K562 (cell line): ENCODE results near the gene KIF3A. TPM values are rescaled to one million over a fixed set of nuclear protein-coding genes. Genes with fewer than 3 reads are reported as not detected.

Experiments used
- CHCHD3 ChIP-seq: fragments of 250-450 bp; sonication (Bioruptor Pico); IDR thresholded peaks from 2 replicates; pipeline ENCODE4 v2.1.2; 2022; ENCODE audit warnings: mild to moderate bottlenecking
- CXXC5 ChIP-seq: fragments of 250-450 bp; sonication (Bioruptor Pico); IDR thresholded peaks from 2 replicates; pipeline ENCODE4 v1.8.0; 2022; ENCODE audit warnings: inconsistent platforms, mild to moderate bottlenecking, moderate library complexity
- DACH1 ChIP-seq: fragments of 450-650 bp; IDR thresholded peaks from 2 replicates; pipeline ENCODE4 v1.6.1; 2018; ENCODE audit not compliant: partially characterized antibody
- E4F1 ChIP-seq: fragments of 250-450 bp; sonication (Bioruptor Pico); IDR thresholded peaks from 2 replicates; pipeline ENCODE4 v1.5.0; 2021; ENCODE audit warnings: mild to moderate bottlenecking, borderline replicate concordance
- FOXJ2 ChIP-seq: fragments of 200-800 bp; sonication (Bioruptor generic); IDR thresholded peaks from 2 replicates; pipeline ENCODE4 v1.6.1; 2016; ENCODE audit warnings: missing genetic modification characterization, missing compliant biosample characterization
- HDAC1 ChIP-seq, 2 experiments: fragments of 450-650 bp; IDR thresholded peaks; 2 replicates each; pipeline ENCODE4 v1.6.1; 2016 to 2017; ENCODE audit warnings: inconsistent platforms in 1 of 2, mild to moderate bottlenecking in 1 of 2, moderate library complexity in 1 of 2
- HLTF ChIP-seq: fragments of 450-650 bp; IDR thresholded peaks from 2 replicates; pipeline ENCODE4 v1.6.1; 2016
- NCOA6 ChIP-seq: fragments of 450-650 bp; IDR thresholded peaks from 2 replicates; pipeline ENCODE4 v1.6.1; 2017; ENCODE audit warnings: mild to moderate bottlenecking
- NFYB ChIP-seq: IDR thresholded peaks from 2 replicates; pipeline ENCODE4 v1.6.1; 2011; ENCODE audit warnings: mild to moderate bottlenecking, moderate library complexity; ENCODE audit not compliant: insufficient read length; ENCODE audit errors: extremely low read depth
- POLR3G ChIP-seq: IDR thresholded peaks from 2 replicates; pipeline ENCODE4 v1.6.1; 2011; ENCODE audit not compliant: insufficient read length, insufficient replicate concordance; ENCODE audit errors: extremely low read depth
- PREB ChIP-seq: sonication (generic); formaldehyde crosslinking; IDR thresholded peaks from 2 replicates; pipeline ENCODE4 v1.8.1; 2023; ENCODE audit warnings: mild to moderate bottlenecking, missing genetic modification reagents
- RBM39 ChIP-seq: fragments of 200-400 bp; formaldehyde crosslinking; optimal IDR thresholded peaks from 2 replicates; pipeline ENCODE3; 2018; ENCODE audit warnings: low read depth, low read length
- TGIF2 ChIP-seq: sonication (generic); formaldehyde crosslinking; IDR thresholded peaks from 2 replicates; pipeline ENCODE4 v1.8.1; 2022; ENCODE audit warnings: mild to moderate bottlenecking, missing genetic modification reagents, moderate library complexity
- ZKSCAN3 ChIP-seq: fragments of 250-450 bp; sonication (Bioruptor Pico); IDR thresholded peaks from 2 replicates; pipeline ENCODE4 v1.4.0; 2020
- ZNF224 ChIP-seq: sonication (generic); formaldehyde crosslinking; IDR thresholded peaks from 2 replicates; pipeline ENCODE4 v1.8.0; 2022; ENCODE audit warnings: mild to moderate bottlenecking, missing genetic modification reagents
- ZSCAN29 ChIP-seq: fragments of 450-650 bp; IDR thresholded peaks from 2 replicates; pipeline ENCODE4 v1.6.1; 2017
- polyA plus RNA-seq, 8 experiments: library from polyadenylated mRNA; depleted of rRNA in 4 of 8; stranded (reverse) in 5 of 8; unstranded in 3 of 8; fragments of >200 nt; fragmentation: Nextera tagmentation in 2 of 8; fragmentation: Illumina TruSeq in 1 of 8; extraction: Ambion mirVana in 2 of 8; extraction: Trizol in 1 of 8; gene quantifications; 2 replicates each; pipeline versions ENCODE4 v1.2.1 to v1.2.3, GENCODE V29; 2011 to 2014; ENCODE audit warnings: inconsistent platforms in 1 of 8, missing spikeins in 1 of 8
- total RNA-seq, 7 experiments: library from RNA; depleted of rRNA in 6 of 7; stranded (reverse); fragments of >200 nt in 6 of 7; fragmentation: Illumina TruSeq in 2 of 7; extraction: Trizol in 2 of 7; gene quantifications; 2 replicates each; pipeline versions ENCODE4 v1.2.1 to v1.2.3, GENCODE V29; 2011 to 2021; ENCODE audit warnings: low replicate concordance in 1 of 7
- TF ChIP-seq, protein P1 (sequence below): fragments of 250-450 bp; sonication (Bioruptor Pico); IDR thresholded peaks from 2 replicates; pipeline ENCODE4 v1.5.0; 2021
- TF ChIP-seq, protein P2 (sequence below), 3 experiments: IDR thresholded peaks in 2 of 3; conservative IDR thresholded peaks in 1 of 3; 2 replicates each; pipeline ENCODE4 v1.5.1; 2011 to 2012; ENCODE audit warnings: low read length in 3 of 3, mild to moderate bottlenecking in 3 of 3, control low read depth in 2 of 3, improper control_type of control experiment in 1 of 3, inconsistent platforms in 1 of 3, low read depth in 1 of 3, mixed read lengths in 1 of 3, moderate library complexity in 1 of 3; ENCODE audit not compliant: insufficient read depth in 2 of 3
- TF ChIP-seq, protein P3 (sequence below): fragments of 250-450 bp; sonication (Bioruptor Pico); IDR thresholded peaks from 2 replicates; pipeline ENCODE4 v1.5.0; 2022; ENCODE audit warnings: mild to moderate bottlenecking

Gene KIF3A
- total and polyA plus RNA-seq, 9 of the 15 experiments (the other 6 are each of a cell fraction or from before 2014, with no cell fraction given) = 1.5 to 7.8 (median 6.0) TPM

DNA sequence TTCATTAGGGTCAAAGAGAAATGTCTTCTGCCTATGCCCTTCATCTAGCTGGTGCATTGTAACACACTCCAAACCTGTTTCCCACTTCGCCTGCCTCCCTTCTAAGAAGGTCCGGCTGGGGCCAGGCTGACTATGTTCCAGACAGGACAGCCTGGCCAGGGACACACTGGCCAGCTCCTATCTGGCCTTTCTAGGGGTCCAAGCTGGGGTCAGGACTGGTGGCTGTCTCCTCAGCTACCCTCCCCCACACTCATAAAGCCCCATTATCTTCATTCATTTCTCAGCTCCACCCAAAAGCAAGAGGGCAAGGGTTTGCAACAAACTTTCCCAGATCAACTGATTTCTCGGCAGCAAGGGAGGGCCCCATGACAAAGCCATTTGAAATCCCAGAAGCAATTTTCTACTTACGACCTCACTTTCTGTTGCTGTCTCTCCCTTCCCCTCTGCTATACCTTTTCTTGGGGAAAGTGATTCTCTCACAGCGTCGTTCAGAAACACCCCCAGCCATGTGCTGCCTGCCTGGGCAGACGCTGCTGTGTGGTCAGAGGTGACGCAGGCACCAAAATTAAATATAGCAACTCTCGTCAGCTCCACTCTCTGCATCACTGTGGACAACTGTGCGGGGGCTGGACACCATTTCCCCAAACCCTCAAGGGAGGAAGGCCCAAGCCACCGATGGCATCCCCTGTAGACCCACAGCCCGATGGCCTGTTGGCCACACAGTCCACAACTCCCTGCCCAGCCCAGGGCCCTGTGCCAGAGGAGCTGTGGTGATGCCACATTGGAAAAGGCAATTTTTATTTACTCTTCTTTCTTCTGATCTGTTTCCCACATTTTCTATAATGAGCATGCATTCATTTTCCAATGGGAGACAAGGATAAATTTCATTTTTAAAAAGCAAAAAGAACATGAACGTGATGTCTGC, 73.3 kb downstream of the KIF3A start (continued):
- TF ChIP-seq, protein P1, sequence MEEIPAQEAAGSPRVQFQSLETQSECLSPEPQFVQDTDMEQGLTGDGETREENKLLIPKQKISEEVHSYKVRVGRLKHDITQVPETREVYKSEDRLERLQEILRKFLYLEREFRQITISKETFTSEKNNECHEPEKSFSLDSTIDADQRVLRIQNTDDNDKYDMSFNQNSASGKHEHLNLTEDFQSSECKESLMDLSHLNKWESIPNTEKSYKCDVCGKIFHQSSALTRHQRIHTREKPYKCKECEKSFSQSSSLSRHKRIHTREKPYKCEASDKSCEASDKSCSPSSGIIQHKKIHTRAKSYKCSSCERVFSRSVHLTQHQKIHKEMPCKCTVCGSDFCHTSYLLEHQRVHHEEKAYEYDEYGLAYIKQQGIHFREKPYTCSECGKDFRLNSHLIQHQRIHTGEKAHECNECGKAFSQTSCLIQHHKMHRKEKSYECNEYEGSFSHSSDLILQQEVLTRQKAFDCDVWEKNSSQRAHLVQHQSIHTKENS (CRISPR knock-in tag) = no peak
- TF ChIP-seq PREB (CRISPR knock-in tag) (0 out of 2 replicates have a peak, but pooled peaks have one; percentile 78), E4F1 (CRISPR knock-in tag) (no peak), CXXC5 (peak; percentile 53), POLR3G (no peak), ZKSCAN3 (CRISPR knock-in tag) (no peak), FOXJ2 (tag) (no peak), CHCHD3 (CRISPR knock-in tag) (no peak), TGIF2 (CRISPR knock-in tag) (no peak), NCOA6 (no peak), ZSCAN29 (no peak), DACH1 (no peak), RBM39 (no peak), HDAC1 (IDR thresholded peaks at IDR 0.05) (peak in 1 of 2 experiments; percentile 35; a peak in 1 of 4 replicates), ZNF224 (CRISPR knock-in tag) (peak; percentile 18; the same call in 1 of the 2 replicates), NFYB (no peak), HLTF (no peak)
- TF ChIP-seq, protein P2, sequence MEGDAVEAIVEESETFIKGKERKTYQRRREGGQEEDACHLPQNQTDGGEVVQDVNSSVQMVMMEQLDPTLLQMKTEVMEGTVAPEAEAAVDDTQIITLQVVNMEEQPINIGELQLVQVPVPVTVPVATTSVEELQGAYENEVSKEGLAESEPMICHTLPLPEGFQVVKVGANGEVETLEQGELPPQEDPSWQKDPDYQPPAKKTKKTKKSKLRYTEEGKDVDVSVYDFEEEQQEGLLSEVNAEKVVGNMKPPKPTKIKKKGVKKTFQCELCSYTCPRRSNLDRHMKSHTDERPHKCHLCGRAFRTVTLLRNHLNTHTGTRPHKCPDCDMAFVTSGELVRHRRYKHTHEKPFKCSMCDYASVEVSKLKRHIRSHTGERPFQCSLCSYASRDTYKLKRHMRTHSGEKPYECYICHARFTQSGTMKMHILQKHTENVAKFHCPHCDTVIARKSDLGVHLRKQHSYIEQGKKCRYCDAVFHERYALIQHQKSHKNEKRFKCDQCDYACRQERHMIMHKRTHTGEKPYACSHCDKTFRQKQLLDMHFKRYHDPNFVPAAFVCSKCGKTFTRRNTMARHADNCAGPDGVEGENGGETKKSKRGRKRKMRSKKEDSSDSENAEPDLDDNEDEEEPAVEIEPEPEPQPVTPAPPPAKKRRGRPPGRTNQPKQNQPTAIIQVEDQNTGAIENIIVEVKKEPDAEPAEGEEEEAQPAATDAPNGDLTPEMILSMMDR (IDR thresholded peaks at IDR 0.05 in 2 of 3, conservative IDR thresholded peaks at IDR 0.05 in 1 of 3; ENCODE audit: insufficient read depth in 2 of 3, low read depth in 1 of 3, low read length in 3 of 3) = no peak
- TF ChIP-seq, protein P3, sequence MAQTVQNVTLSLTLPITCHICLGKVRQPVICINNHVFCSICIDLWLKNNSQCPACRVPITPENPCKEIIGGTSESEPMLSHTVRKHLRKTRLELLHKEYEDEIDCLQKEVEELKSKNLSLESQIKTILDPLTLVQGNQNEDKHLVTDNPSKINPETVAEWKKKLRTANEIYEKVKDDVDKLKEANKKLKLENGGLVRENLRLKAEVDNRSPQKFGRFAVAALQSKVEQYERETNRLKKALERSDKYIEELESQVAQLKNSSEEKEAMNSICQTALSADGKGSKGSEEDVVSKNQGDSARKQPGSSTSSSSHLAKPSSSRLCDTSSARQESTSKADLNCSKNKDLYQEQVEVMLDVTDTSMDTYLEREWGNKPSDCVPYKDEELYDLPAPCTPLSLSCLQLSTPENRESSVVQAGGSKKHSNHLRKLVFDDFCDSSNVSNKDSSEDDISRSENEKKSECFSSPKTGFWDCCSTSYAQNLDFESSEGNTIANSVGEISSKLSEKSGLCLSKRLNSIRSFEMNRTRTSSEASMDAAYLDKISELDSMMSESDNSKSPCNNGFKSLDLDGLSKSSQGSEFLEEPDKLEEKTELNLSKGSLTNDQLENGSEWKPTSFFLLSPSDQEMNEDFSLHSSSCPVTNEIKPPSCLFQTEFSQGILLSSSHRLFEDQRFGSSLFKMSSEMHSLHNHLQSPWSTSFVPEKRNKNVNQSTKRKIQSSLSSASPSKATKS (CRISPR knock-in tag) = no peak
